Stomach (tissue), 9 donors: ENCODE measurements around the gene DCC. TPM values are rescaled to one million over a fixed set of nuclear protein-coding genes. Genes with fewer than 3 reads are reported as not detected.

ENCODE experiments used
- DNase-seq, 2 donors: peaks; one replicate each; pipeline versions ENCODE4 v3.0.0 to v3.0.0-alpha.2; 2013 to 2019
- H3K27ac ChIP-seq, 5 donors: fragments of 200-600 bp in 4 of 5; sonication (generic) in 4 of 5; one replicate each; pipeline ENCODE4 v1.5.1; 2013 to 2019; ENCODE audit warnings: mild to moderate bottlenecking in 1 of 5, moderate library complexity in 1 of 5
- H3K27me3 ChIP-seq, 3 donors: fragments of 200-600 bp; sonication (generic); one replicate each; pipeline ENCODE4 v1.5.1; 2017 to 2019; ENCODE audit warnings: mixed run types in 1 of 3
- H3K36me3 ChIP-seq, 4 donors: fragments of 200-600 bp; sonication (generic); 1 replicate in 3 of 4; 2 replicates in 1 of 4; pipeline ENCODE4 v1.5.1; 2016 to 2019
- H3K4me1 ChIP-seq, 4 donors: fragments of 200-600 bp; sonication (generic); one replicate each; pipeline ENCODE4 v1.5.1; 2016 to 2019
- H3K4me3 ChIP-seq, 4 donors: fragments of 200-600 bp; sonication (generic) in 3 of 4; one replicate each; pipeline ENCODE4 v1.5.1; 2016 to 2019; ENCODE audit warnings: mild to moderate bottlenecking in 1 of 4
- H3K9me3 ChIP-seq, 4 donors: fragments of 200-600 bp; sonication (generic); one replicate each; pipeline ENCODE4 v1.5.1; 2016 to 2019
- EP300 ChIP-seq: sonication (generic); formaldehyde crosslinking; IDR thresholded peaks from one replicate; pipeline ENCODE4 v1.6.1; 2017; ENCODE audit warnings: antibody characterized with exemption
- POLR2A ChIP-seq, 4 donors: fragments of 450-650 bp; IDR thresholded peaks; one replicate each; pipeline ENCODE4 v1.6.1; 2016; ENCODE audit warnings: antibody characterized with exemption in 4 of 4, control low read depth in 2 of 4, mild to moderate bottlenecking in 1 of 4, moderate library complexity in 1 of 4
- POLR2AphosphoS5 ChIP-seq, 3 donors: sonication (generic); formaldehyde crosslinking; IDR thresholded peaks; one replicate each; pipeline ENCODE4 v1.6.1; 2016; ENCODE audit warnings: antibody characterized with exemption in 3 of 3
- WGBS, 5 donors: extraction: QIAGEN DNeasy Blood & Tissue Kit in 3 of 5; methylation state at CpG; one replicate each; pipeline versions ENCODE4 v1.1.5 to v1.1.7; 2013 to 2018; 5-methylcytosine and 5-hydroxymethylcytosine counted together
- intact Hi-C: fragments of 100-400 bp; cut with DNase I; formaldehyde crosslinking; loops from one replicate; pipeline ENCODE4 v1.15.1; 2023; ENCODE audit warnings: low total_unique reads
- polyA plus RNA-seq, 3 donors: library from polyadenylated mRNA; stranded (reverse); fragments of 200-250 nt; gene quantifications; one replicate each; pipeline ENCODE4 v1.2.3, GENCODE V29; 2013
- total RNA-seq, 5 donors: library from RNA; depleted of rRNA; stranded (reverse); fragments of >200 nt; gene quantifications; one replicate each; pipeline versions ENCODE4 v1.1.0 to v1.2.3, GENCODE V29; 2014 to 2016
- TF ChIP-seq, protein P1 (sequence below), 7 experiments: fragments of 450-650 bp in 4 of 7; fragments of 200-600 bp in 3 of 7; sonication (generic) in 3 of 7; IDR thresholded peaks; one replicate each; pipeline ENCODE4 v1.5.1; 2016 to 2019; ENCODE audit warnings: antibody characterized with exemption in 7 of 7, control low read depth in 2 of 7, mild to moderate bottlenecking in 1 of 7
- donor health status: healthy with polysubstance abuse.
- donor health status: Bipolar disorder and iron deficiency.
- donor health status: healthy.

Gene DCC
- total and polyA plus RNA-seq, 8 donors = 0.58 to 1.7 TPM; not detected in 6

DNA sequence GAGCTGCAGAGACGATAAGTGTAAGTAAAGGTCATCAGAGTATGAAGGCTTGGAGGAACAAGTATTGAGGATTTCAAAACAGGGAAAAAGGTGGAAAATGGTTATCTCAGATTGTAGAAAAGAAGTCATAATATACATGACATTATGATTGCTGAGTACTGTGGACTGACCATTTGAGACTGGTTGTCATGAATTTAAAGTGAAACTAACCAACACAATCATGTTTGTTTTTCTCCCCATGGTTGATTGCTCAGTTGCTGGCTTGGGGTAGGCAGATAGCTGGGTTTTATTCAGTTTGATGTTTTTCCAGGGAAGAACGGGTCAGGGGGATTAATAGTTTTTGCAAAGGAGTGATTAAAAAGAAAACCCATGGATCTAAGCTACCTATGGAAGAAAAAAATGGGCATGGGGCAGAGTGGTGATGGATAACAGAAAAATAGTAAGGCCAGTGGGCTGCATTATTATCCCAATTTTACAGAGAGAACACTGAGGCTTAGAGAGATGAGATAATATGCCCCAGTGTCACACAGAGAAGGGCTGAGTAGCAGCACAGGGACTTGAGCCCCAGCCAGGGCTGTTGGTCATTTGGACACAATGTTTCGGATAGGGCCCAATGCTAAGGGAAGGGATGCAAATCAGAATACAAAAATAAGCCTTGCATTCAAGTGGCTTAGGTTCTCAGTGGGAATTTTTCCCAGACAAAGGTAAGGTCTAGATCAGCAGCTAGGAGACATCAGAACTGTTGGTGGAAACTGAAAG lies 885.7 kb downstream of the DCC start:
- H3K4me1 ChIP-seq = no peaks in the 10 kb centered on the region
- intact Hi-C loops = no loop called here
- no peak for DNase-seq
- no peaks in the 10 kb centered on the region for H3K9me3 ChIP-seq
- no peak overlapping the region for H3K27ac ChIP-seq
- H3K27me3 ChIP-seq = no peaks in the 10 kb centered on the region
- H3K36me3 ChIP-seq = no peaks in the 10 kb centered on the region
- WGBS, 5 donors = 62 to 72% (median 69%) methylated on average over 3 of the region's 3 CpGs
- no peak overlapping the region for H3K4me3 ChIP-seq
- TF ChIP-seq, protein P1, sequence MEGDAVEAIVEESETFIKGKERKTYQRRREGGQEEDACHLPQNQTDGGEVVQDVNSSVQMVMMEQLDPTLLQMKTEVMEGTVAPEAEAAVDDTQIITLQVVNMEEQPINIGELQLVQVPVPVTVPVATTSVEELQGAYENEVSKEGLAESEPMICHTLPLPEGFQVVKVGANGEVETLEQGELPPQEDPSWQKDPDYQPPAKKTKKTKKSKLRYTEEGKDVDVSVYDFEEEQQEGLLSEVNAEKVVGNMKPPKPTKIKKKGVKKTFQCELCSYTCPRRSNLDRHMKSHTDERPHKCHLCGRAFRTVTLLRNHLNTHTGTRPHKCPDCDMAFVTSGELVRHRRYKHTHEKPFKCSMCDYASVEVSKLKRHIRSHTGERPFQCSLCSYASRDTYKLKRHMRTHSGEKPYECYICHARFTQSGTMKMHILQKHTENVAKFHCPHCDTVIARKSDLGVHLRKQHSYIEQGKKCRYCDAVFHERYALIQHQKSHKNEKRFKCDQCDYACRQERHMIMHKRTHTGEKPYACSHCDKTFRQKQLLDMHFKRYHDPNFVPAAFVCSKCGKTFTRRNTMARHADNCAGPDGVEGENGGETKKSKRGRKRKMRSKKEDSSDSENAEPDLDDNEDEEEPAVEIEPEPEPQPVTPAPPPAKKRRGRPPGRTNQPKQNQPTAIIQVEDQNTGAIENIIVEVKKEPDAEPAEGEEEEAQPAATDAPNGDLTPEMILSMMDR (IDR thresholded peaks at IDR 0.05) = no peak
- TF ChIP-seq EP300 = no peak
- no peak for TF ChIP-seq POLR2A (IDR thresholded peaks at IDR 0.05)
- no peak for TF ChIP-seq POLR2AphosphoS5 (IDR thresholded peaks at IDR 0.05)

DNA sequence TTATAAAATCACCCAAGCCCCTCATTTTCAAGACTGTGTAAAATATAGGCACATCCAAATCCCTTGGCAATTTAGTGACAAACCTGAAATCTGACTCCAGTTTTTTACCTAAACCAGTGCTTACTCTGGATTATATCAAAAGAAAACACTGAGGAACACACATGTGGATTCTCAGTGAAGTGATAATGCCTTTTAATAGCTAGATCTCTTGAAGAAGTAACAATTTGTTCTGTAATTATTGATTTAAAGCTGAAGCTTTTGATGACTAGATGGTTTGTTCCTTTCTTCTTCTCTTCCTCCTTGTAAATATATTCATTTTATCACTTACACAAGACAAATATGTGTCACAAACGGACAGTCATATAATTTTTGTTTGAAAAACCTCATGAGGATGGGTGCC lies 894.6 kb downstream of the DCC start:
- H3K9me3 ChIP-seq = no peaks in the 10 kb centered on the region
- H3K4me3 ChIP-seq = no peak overlapping the region
- no peak overlapping the region for H3K27ac ChIP-seq
- intact Hi-C loops = no loop called here
- H3K27me3 ChIP-seq = no peaks in the 10 kb centered on the region
- no peak for TF ChIP-seq POLR2AphosphoS5 (IDR thresholded peaks at IDR 0.05)
- no peaks in the 10 kb centered on the region for H3K4me1 ChIP-seq
- no peak for DNase-seq
- WGBS, 5 donors = 47 to 63% (median 60%) methylated on average over 1 of the region's 1 CpG
- H3K36me3 ChIP-seq = no peaks in the 10 kb centered on the region

DNA sequence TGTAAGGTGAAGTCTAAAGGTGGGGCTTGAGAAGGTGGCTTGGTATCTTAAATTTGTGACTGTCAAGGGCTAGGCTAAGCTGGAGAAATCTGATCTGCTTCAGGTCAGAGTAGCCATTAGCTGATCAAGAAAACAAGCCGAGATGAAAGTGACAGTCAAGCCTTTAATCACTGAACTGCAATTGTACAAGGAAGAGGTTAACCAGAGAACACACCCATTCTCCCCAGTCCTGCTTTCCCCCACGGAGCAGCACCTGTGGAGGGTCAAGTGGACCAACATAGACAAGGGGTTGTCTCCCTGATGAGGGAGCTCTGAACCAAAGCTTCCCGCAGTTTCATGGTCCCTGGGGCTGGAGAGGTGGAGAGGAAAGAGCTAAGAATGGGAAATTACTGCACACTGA lies 901.2 kb downstream of the DCC start:
- H3K27ac ChIP-seq = no peak overlapping the region
- intact Hi-C loops = no loop called here

DNA sequence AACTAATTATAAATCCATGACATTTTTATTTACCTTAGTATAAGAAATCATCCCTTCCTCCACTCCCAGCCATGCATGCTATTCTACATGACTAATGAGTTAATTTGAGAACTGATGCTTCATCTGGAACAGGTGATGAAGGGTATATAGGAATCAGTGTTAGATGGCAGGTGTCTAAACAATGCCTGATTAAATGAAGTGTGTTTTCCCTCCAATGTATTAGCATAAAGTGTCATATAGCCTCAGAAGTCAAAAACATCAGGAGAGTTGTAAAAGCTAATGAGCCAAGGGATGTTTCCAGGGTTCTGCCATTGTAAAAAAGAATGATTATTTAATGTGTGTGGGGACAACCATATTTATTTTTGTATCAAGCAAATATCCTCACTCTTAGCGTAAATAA lies 913.8 kb downstream of the DCC start:
- no peak for DNase-seq
- Histone ChIP-seq H3K27ac (no peak overlapping the region), H3K4me1 (no peaks in the 10 kb centered on the region), H3K27me3 (no peaks in the 10 kb centered on the region), H3K4me3 (no peak overlapping the region), H3K9me3 (no peaks in the 10 kb centered on the region), H3K36me3 (no peaks in the 10 kb centered on the region)
- intact Hi-C loops = no loop called here
- TF ChIP-seq POLR2A (IDR thresholded peaks at IDR 0.05) = no peak
- TF ChIP-seq, protein P1 (IDR thresholded peaks at IDR 0.05) = no peak
- TF ChIP-seq POLR2AphosphoS5 (IDR thresholded peaks at IDR 0.05) = no peak
- TF ChIP-seq EP300 = no peak
- 61 to 78% (median 74%) methylated on average over 1 of the region's 1 CpG for WGBS, 5 donors

More for the DNA sequence above, 901.2 kb downstream of the DCC start:
- peaks cover 0 to 10% (median 0%) of the 10 kb centered on the region in 4 donors for H3K9me3 ChIP-seq
- no peaks in the 10 kb centered on the region for H3K4me1 ChIP-seq
- no peak for DNase-seq
- no peak overlapping the region for H3K4me3 ChIP-seq
- no peaks in the 10 kb centered on the region for H3K27me3 ChIP-seq
- no peaks in the 10 kb centered on the region for H3K36me3 ChIP-seq
- no peak for TF ChIP-seq POLR2A (IDR thresholded peaks at IDR 0.05)
- TF ChIP-seq EP300 = no peak
- TF ChIP-seq, protein P1 (IDR thresholded peaks at IDR 0.05) = no peak
- no peak for TF ChIP-seq POLR2AphosphoS5 (IDR thresholded peaks at IDR 0.05)
- WGBS, 5 donors = 48 to 57% (median 54%) methylated on average over 3 of the region's 3 CpGs

DNA sequence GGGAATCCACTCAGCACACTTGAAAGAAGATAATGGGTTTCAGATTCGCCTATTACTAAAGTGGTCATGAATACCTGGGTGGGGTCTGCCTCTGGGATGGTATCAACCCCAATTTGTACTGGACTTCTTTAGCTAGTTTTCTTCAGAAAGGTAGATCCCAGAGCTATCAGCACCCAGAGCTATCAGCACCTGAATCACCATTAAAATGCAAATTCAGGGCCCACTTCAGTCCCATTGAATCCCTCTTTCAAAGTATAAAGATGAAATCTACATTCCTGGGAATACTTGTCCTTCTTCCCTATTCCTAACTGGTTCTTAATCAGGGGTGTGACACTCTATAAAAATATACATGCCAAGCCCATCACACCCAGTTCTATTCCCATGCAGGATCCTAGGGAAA lies 914.3 kb downstream of the DCC start:
- Histone ChIP-seq H3K4me1 (no peaks in the 10 kb centered on the region), H3K27ac (no peak overlapping the region), H3K36me3 (no peaks in the 10 kb centered on the region), H3K9me3 (no peaks in the 10 kb centered on the region), H3K27me3 (no peaks in the 10 kb centered on the region), H3K4me3 (no peak overlapping the region)
- 73 to 86% (median 77%) methylated on average over 1 of the region's 1 CpG for WGBS, 5 donors
- no peak for DNase-seq
- intact Hi-C loops = no loop called here
- TF ChIP-seq POLR2A (IDR thresholded peaks at IDR 0.05) = no peak
- no peak for TF ChIP-seq EP300
- TF ChIP-seq, protein P1 (IDR thresholded peaks at IDR 0.05) = no peak
- no peak for TF ChIP-seq POLR2AphosphoS5 (IDR thresholded peaks at IDR 0.05)
